Mucosa of gallbladder (tissue), 1 donor: Measurements from ENCODE around the gene FCHO2. TPM values are rescaled to one million over a fixed set of nuclear protein-coding genes. Genes with fewer than 3 reads are reported as not detected.

Experiments used
- DNase-seq: peaks from one replicate; pipeline ENCODE4 v3.0.0-alpha.2; 2020; ENCODE audit warnings: low spot score
- total RNA-seq: library from RNA; stranded (reverse); gene quantifications from one replicate; pipeline ENCODE4 v1.2.1, GENCODE V29; 2021
- donor health status: DM: no; HTN: no; CAD: no.

Gene FCHO2
- total RNA-seq, 1 donor from 2014 or later, result 43.2 TPM

DNA sequence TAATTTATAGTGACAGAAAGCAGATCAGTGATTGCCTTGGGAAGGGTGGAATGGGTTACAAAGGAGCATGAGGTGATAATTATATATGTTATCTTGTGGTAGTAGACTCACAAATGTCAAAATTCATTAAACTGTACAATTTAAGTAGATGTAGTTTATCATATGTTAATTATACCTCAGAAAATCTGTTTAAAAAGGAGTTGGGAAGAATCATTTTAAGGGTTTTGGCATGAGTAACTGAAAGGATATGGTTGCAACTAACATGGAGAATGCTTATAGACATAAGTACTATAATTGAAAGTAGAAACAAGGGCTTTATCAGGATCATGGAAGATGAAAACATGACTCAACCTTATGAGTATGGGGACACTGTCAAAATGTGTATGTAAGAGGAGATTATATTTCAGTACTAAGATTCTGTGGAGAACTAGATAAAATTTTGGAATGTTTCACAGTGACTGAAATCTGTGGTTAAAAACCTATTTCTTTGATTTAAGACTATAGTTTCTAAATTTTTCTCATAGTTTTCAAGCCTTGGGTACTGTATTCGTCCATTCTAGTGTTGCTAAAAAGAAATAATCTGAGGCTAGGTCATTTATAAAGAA is 73.3 kb downstream of the FCHO2 start:
- no peak for DNase-seq

DNA sequence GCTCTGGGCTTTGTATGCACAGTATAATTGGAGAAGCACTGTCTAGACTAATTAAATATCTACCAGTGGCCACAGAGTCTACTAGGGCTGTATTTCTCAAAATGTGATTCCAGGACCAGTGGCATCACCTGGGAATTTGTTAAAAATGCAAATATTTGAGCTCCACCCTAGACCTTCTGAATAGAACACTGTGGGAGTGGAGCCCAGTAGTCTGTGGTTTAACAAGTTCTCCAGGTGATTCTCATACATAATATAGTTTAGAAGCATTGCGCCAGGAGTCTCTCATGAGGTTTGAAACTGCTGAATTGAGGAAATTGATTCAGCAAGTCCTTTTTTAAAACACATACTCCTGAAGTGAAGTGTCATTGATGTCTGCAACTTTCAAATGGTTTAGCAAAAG is 74.7 kb downstream of the FCHO2 start:
- DNase-seq, result no peak

DNA sequence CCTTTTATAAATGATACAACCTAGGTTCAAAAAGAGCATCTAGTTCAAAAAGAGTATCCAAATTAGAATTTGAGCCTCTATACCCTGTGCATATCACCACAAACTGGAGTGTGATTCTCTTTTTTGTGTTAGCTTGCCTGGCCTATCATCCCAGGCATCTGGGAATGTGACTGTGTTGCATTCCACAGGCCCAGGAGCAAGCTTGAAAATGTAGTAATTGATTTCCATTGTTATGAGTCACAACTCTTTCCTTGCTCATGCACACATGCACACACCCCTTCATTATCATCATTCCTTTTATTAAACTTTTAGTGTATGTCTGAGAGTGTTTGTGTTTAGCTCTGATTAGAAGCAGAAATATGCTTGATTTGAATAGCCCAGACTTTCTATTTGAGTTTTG is 75.2 kb downstream of the FCHO2 start:
- peak; percentile 33 for DNase-seq

DNA sequence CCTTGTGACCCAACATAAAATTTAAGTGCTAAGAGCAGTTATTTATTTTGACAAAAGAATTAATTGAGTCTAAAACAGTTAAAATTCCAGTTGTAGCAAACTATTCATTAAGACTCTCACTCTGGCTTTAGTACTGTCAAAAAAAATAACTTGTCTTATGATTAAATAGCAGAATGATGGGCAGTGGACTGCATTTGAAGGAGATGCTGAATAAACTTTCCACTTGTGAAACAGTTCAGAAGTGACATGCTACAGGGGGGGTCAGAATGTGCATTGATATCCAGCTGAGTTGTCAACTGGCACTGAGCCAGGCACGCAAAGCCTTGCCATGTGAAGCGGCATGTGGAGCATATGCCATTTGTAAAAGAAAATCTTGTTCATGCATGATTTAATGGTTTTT is 76.0 kb downstream of the FCHO2 start:
- DNase-seq, result no peak

GRCh38 chr5:73032635-73033034 is 76.8 kb downstream of the FCHO2 start:
- DNase-seq, result no peak

DNA sequence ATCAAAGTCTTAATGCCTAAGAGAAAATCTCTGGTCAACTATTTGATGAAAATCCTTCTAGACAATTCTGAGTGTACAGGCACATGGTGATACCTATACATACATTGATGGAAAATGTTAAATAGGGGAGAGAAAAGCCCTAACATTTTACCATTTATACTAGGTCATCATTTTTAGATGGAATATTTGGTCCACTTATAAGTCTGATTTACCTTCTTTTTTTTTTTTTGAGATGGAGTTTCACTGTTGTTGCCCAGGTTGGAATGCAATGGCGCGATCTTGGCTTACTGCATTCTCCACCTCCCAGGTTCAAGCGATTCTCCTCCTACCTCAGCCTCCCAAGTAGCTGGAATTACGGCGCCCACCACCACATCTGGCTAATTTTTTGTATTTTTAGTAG is 81.7 kb downstream of the FCHO2 start:
- no peak for DNase-seq

DNA sequence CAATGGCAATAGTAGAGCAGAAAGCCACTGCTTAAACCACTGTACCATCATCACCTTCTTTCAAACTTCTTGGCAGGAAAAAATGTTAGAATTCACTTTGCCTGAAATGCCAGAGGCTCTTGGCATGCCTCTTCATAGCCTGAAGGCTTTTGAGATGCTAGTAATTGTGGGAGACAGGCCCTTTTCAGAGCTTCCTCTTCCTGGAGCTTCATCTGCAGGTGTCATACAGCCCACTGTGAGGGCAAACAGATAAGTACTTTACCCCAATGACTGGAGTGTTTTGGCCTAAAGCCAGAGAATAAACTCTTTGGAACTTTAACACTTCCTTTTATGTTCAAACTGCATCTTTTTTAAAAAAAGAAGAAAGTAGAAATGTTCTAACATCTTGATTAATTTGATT is 83.2 kb downstream of the FCHO2 start:
- DNase-seq, result no peak

DNA sequence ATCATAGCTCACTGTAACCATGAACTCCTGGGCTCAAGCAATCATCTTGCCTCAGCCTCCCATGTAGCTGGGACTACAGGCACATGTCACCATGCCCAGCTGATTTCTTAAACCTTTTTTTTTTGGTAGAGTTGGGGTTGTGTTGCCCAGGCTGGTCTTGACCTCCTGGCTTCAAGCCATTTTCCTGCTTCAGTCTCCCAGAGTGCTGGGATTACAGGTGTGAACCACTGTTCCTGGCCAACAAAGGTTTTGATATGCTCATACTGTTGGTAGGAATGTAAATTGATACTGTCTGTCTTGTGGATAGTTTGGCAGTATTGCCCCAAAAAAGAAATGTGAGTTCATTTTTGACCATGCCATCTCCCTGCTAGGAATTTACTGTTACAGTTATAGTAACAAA is 87.2 kb downstream of the FCHO2 start:
- DNase-seq, result no peak

- no peak for DNase-seq
These were observed 88.7 kb downstream of the FCHO2 start for GRCh38 chr5:73044546-73044945.

GRCh38 chr5:73045623-73046022 is 89.8 kb downstream of the FCHO2 start:
- DNase-seq, result no peak

GRCh38 chr5:73061593-73061992 is 105.8 kb downstream of the FCHO2 start:
- no peak for DNase-seq

GRCh38 chr5:73066466-73066865 is 110.6 kb downstream of the FCHO2 start:
- DNase-seq, result no peak

- DNase-seq, result no peak
These were observed 111.4 kb downstream of the FCHO2 start for GRCh38 chr5:73067213-73067612.

GRCh38 chr5:73081093-73081492 is 125.3 kb downstream of the FCHO2 start:
- no peak for DNase-seq

GRCh38 chr5:73088026-73088425 is 132.2 kb downstream of the FCHO2 start:
- no peak for DNase-seq

GRCh38 chr5:73093943-73094342 is 138.1 kb downstream of the FCHO2 start:
- DNase-seq, result no peak

DNA sequence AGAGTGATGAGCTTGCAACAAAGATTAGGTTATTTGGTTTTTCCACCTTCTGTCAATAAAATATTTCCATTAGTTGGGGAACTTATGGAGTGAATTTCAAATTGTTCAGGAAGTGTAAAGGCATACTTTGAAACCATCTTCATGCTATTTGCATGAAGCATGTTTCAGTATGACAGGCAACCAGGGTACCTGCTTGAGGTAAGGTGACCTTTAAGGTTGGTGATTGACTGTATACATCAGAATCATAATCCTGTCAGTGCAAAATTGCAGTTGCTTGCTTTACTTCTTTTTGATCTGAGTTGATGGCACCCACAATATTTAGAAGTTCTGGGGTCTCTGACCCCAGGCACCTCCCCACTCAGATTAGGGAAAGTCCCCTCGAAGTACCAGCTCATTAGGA is 138.6 kb downstream of the FCHO2 start:
- DNase-seq, result no peak

- DNase-seq, result no peak
These were observed 139.9 kb downstream of the FCHO2 start for GRCh38 chr5:73095564-73096238.

DNA sequence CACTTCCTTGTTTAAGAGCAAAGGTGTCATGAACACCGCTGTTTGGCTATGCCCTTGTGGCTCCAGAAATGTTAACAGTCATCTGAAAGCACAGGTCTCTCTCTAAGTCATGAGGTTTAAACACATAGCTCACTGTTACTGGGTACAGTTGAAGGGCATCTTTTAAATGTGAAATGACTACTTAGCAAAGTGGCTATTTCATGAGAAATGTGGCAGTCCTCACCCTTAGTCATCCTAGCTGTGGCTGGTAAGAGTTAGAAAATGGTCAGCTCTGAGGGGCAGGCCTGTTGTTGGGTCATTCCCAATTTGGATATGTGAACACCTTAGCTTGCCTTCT is 140.4 kb downstream of the FCHO2 start:
- no peak for DNase-seq

DNA sequence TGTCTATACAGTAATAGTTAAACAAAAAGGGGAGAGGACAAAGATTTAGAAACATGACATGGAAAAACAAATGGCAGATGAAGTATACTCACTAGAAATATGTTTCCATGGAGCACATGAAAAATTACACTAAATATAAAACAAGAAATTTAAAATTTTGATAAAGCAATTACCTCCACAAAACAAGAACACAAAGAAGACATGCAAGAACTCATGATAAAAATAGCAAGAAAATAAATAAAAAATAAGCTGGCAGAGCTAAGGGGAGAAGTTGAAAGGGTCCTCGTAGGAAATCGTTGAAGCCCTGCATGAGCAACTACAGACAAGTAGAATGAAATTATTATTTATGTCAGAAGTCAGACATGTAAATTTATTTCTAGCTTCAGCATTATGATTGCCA is 141.9 kb downstream of the FCHO2 start:
- no peak for DNase-seq

- no peak for DNase-seq
These were observed 144.3 kb downstream of the FCHO2 start for GRCh38 chr5:73100109-73100508.

DNA sequence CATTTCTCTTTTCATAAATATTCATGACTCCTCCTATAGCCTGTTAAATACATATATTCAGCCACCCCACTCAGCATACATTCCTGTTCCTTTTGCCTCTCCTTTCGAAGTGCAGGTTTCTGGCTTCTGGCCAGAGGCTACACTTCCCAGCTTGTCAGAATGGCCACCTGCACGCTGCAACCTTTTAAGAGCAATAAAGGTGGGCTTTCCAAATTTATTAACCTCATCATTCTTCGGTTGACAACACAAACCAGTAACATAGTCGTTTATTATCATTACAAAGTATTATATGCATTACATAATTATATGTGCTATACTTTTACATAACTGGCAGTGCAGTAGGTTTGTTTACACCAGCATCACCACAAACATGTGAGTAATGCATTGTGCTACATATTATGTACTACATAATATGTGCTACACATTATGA is 148.0 kb downstream of the FCHO2 start:
- DNase-seq, result no peak

DNA sequence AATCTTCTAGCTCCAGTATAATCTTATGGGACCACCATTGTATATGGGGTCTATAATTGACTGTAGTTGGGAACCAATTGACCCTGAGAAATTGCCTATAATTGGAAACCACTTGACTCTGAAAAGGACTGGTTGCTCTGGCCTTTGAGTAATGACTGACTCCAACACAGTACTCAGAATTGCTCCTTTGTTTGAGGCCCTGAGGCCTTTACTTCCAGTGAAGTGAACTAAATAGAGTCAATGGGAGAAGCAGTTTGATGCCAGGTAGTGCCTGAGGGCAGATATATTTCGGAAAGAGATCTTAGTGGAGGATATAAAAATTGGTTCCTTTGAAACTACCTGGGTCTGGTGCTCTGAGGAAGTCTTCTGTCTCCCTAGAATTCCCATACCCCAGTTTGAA is 148.5 kb downstream of the FCHO2 start:
- DNase-seq, result no peak

GRCh38 chr5:73106335-73106734 is 150.5 kb downstream of the FCHO2 start:
- no peak for DNase-seq
